A549 (cell line): ENCODE measurements around the gene MKNK2. TPM values are rescaled to one million over a fixed set of nuclear protein-coding genes. Genes with fewer than 3 reads are reported as not detected.

Experiments
- ATAC-seq, 2 experiments: fragments of 200-7000 bp in 1 of 2; fragments of >200 bp in 1 of 2; cut with Nextera tagmentation in 1 of 2; cut with Tn5 transposase in 1 of 2; 3 replicates each; pipeline versions ENCODE4 v1.8.0 to v1.9.1; 2018 to 2020; ENCODE audit warnings: mild to moderate bottlenecking in 1 of 2, moderate library complexity in 1 of 2
- CTCF ChIA-PET: fragments of 300-600 bp; sonication (Branson Sonifier 250); formaldehyde crosslinking; extraction: SDS; loops from one replicate; lab custom pipeline; 2021; ENCODE audit warnings: antibody characterized with exemption, inconsistent platforms; lab: Yijun Ruan, JAX
- POLR2A ChIA-PET: fragments of 350-600 bp; formaldehyde crosslinking; extraction: SDS; loops from one replicate; lab custom pipeline; 2021; ENCODE audit warnings: antibody characterized with exemption, inconsistent platforms; lab: Yijun Ruan, JAX
- DNase-seq, 2 experiments: peaks; one replicate each; pipeline versions ENCODE4 v3.0.0 to v3.0.0-alpha.2; 2011 to 2016; ENCODE audit warnings: low read depth in 1 of 2, low spot score in 1 of 2
- FAIRE-seq: peaks from 2 replicates; lab custom pipeline; 2011; peaks lifted over from hg19 to GRCh38; lab: Jason Lieb, UNC
- H3K27ac ChIP-seq, 2 experiments: fragments of >200 bp; sonication (Bioruptor Twin); formaldehyde crosslinking; 3 replicates each; pipeline ENCODE4 v1.5.1; 2016 to 2017
- H3K4me1 ChIP-seq: fragments of >200 bp; sonication (Bioruptor Twin); formaldehyde crosslinking; 3 replicates; pipeline ENCODE4 v1.6.1; 2016
- H3K4me2 ChIP-seq: fragments of >200 bp; sonication (Bioruptor Twin); formaldehyde crosslinking; 3 replicates; pipeline ENCODE4 v1.6.1; 2016
- H3K4me3 ChIP-seq: fragments of >200 bp; sonication (Bioruptor Twin); formaldehyde crosslinking; 3 replicates; pipeline ENCODE4 v1.5.1; 2016
- H3K9me3 ChIP-seq: fragments of >200 bp; sonication (Bioruptor Twin); formaldehyde crosslinking; 3 replicates; pipeline ENCODE4 v1.6.1; 2016
- CHD4 ChIP-seq: fragments of 200-600 bp; sonication (generic); IDR thresholded peaks from 2 replicates; pipeline ENCODE4 v1.6.1; 2016; ENCODE audit warnings: antibody characterized with exemption, mild to moderate bottlenecking, borderline replicate concordance
- EHMT2 ChIP-seq: fragments of 200-600 bp; sonication (generic); IDR thresholded peaks from 2 replicates; pipeline ENCODE4 v1.6.1; 2016; ENCODE audit warnings: antibody characterized with exemption, low read depth, mild to moderate bottlenecking, moderate library complexity
- EP300 ChIP-seq, 2 experiments: fragments of >200 bp; sonication (Bioruptor Twin); formaldehyde crosslinking; IDR thresholded peaks; 2 replicates in 1 of 2; 3 replicates in 1 of 2; pipeline ENCODE4 v1.6.1; 2016 to 2017
- FOSL2 ChIP-seq, 2 experiments: fragments of 450-650 bp in 1 of 2; fragments of >200 bp in 1 of 2; sonication (Bioruptor Twin) in 1 of 2; formaldehyde crosslinking; IDR thresholded peaks; 2 replicates each; pipeline versions ENCODE4 v1.5.0 to v1.6.1; 2016 to 2020; ENCODE audit warnings: mild to moderate bottlenecking in 1 of 2, moderate library complexity in 1 of 2
- HOXB13 ChIP-seq: fragments of 250-450 bp; sonication (Bioruptor Pico); IDR thresholded peaks from 2 replicates; pipeline ENCODE4 v1.5.0; 2020; ENCODE audit warnings: low read depth, mild to moderate bottlenecking, moderate library complexity
- HOXB5 ChIP-seq: fragments of 250-450 bp; sonication (Bioruptor Pico); IDR thresholded peaks from 2 replicates; pipeline ENCODE4 v1.5.0; 2020; ENCODE audit warnings: mild to moderate bottlenecking, moderate library complexity
- KDM1A ChIP-seq: fragments of 200-600 bp; sonication (generic); IDR thresholded peaks from 2 replicates; pipeline ENCODE4 v1.6.1; 2016; ENCODE audit warnings: low read depth, mild to moderate bottlenecking
- MAFK ChIP-seq: fragments of 450-650 bp; IDR thresholded peaks from 2 replicates; pipeline ENCODE4 v1.6.1; 2014; ENCODE audit not compliant: partially characterized antibody
- MAZ ChIP-seq: fragments of 150-350 bp; IDR thresholded peaks from 2 replicates; pipeline ENCODE4 v1.6.1; 2014; ENCODE audit warnings: antibody characterized with exemption, low read depth, low read length, borderline replicate concordance
- MYC ChIP-seq: IDR thresholded peaks from 2 replicates; pipeline ENCODE4 v1.6.1; 2012; ENCODE audit warnings: mild to moderate bottlenecking, inconsistent platforms, low read length, improper control_type of control experiment, borderline replicate concordance
- NFE2L2 ChIP-seq: fragments of 150-350 bp; conservative IDR thresholded peaks from 2 replicates; pipeline ENCODE4 v1.6.1; 2014; ENCODE audit warnings: low read length
- NR3C1 ChIP-seq: fragments of >200 bp; sonication (Bioruptor Twin); formaldehyde crosslinking; IDR thresholded peaks from 3 replicates; pipeline ENCODE4 v1.6.1; 2017
- RARB ChIP-seq: fragments of 250-450 bp; sonication (Bioruptor Pico); IDR thresholded peaks from 2 replicates; pipeline ENCODE4 v1.8.0; 2021; ENCODE audit warnings: mild to moderate bottlenecking, moderate library complexity
- SREBF2 ChIP-seq: fragments of 450-650 bp; IDR thresholded peaks from 2 replicates; pipeline ENCODE4 v1.6.1; 2014; ENCODE audit warnings: mild to moderate bottlenecking, moderate library complexity
- TFCP2L1 ChIP-seq: fragments of 250-450 bp; sonication (Bioruptor Pico); IDR thresholded peaks from 2 replicates; pipeline ENCODE4 v1.5.0; 2021; ENCODE audit warnings: mild to moderate bottlenecking
- TP53 ChIP-seq: fragments of 250-450 bp; sonication (Bioruptor Pico); IDR thresholded peaks from 2 replicates; pipeline ENCODE4 v1.5.0; 2021; ENCODE audit warnings: mild to moderate bottlenecking, moderate library complexity
- ZC3H11A ChIP-seq: fragments of 450-650 bp; IDR thresholded peaks from 2 replicates; pipeline ENCODE4 v1.6.1; 2014; ENCODE audit warnings: antibody characterized with exemption, mild to moderate bottlenecking
- ZSCAN20 ChIP-seq: fragments of 250-450 bp; sonication (Bioruptor Pico); IDR thresholded peaks from 2 replicates; pipeline ENCODE4 v1.8.0; 2022; ENCODE audit warnings: mild to moderate bottlenecking, moderate library complexity
- WGBS: methylation state at CpG from one replicate; pipeline ENCODE4 v1.1.6; 2017; ENCODE audit errors: missing lambda C conversion rate; 5-methylcytosine and 5-hydroxymethylcytosine counted together
- polyA plus RNA-seq, 4 experiments: library from polyadenylated mRNA; depleted of rRNA in 3 of 4; stranded (reverse); fragments of >200 nt; fragmentation: RNase III in 1 of 4; extraction: RNeasy Plus Mini Kit Qiagen cat#74134 plus additional on column Dnase treatment in 1 of 4; gene quantifications; 2 replicates in 3 of 4; 3 replicates in 1 of 4; pipeline ENCODE4 v1.2.3, GENCODE V29; 2011 to 2017
- TF ChIP-seq, protein P1 (sequence below): fragments of 250-450 bp; sonication (Bioruptor Pico); IDR thresholded peaks from 2 replicates; pipeline ENCODE4 v1.5.0; 2021; ENCODE audit warnings: mild to moderate bottlenecking, moderate library complexity, borderline replicate concordance
- TF ChIP-seq, protein P2 (sequence below): fragments of 150-350 bp; IDR thresholded peaks from 2 replicates; pipeline ENCODE4 v1.6.1; 2014; ENCODE audit warnings: low read depth, mild to moderate bottlenecking, low read length
- TF ChIP-seq, protein P3 (sequence below): fragments of >200 bp; sonication (Bioruptor Twin); formaldehyde crosslinking; IDR thresholded peaks from 2 replicates; pipeline ENCODE4 v1.6.1; 2016
- TF ChIP-seq, protein P4 (sequence below): fragments of >200 bp; sonication (Bioruptor Twin); formaldehyde crosslinking; IDR thresholded peaks from 3 replicates; pipeline ENCODE4 v1.6.1; 2016

Gene MKNK2
- polyA plus RNA-seq, 2 of the 4 experiments (the other 2 are of a cell fraction): 48.3 to 56.7 TPM

DNA sequence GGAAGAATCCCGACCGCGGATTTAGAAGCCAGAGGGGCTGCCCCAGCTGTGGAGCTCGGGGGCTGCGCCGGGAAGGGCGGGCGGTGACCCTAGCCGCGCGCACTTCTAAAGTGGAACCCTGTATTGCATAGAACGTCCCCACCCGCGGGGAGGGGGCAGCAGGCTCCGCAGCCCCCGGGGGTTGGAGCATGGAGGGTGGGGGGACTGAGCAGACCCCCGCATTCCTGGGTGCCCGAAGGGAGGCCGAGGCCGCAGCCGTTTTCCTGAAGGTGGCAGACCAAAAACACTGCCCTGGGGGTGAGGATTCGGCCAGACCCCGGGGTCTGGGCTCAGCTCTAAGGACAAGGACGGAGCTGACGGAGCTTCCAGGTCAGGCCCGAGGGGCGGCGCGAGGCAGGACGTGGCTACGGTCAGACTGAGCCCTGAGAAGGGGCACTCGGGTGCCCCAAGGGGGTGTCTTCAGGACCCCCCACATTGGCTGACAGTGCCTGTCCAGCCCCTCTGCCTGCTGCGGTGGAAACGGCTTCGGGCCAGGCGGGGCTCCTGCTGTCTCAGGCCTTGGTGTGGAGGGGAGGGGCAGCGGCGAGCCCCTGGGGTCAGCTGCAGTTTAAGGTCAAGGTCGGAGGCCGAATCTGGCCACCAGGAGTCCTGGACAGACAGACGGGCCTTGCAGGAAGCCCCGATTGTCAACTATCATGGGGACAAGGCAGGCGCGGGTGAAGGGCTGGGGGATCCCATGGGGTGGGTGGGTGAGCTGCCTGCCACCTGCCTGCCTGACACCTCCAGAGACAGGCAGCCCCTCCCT is 12.6 kb downstream of the MKNK2 start (continued):
- TF ChIP-seq HOXB13: no peak
- no peak for TF ChIP-seq KDM1A
- TF ChIP-seq NFE2L2: no peak
- no peak for TF ChIP-seq NR3C1
- TF ChIP-seq MYC: no peak
- TF ChIP-seq, protein P1, sequence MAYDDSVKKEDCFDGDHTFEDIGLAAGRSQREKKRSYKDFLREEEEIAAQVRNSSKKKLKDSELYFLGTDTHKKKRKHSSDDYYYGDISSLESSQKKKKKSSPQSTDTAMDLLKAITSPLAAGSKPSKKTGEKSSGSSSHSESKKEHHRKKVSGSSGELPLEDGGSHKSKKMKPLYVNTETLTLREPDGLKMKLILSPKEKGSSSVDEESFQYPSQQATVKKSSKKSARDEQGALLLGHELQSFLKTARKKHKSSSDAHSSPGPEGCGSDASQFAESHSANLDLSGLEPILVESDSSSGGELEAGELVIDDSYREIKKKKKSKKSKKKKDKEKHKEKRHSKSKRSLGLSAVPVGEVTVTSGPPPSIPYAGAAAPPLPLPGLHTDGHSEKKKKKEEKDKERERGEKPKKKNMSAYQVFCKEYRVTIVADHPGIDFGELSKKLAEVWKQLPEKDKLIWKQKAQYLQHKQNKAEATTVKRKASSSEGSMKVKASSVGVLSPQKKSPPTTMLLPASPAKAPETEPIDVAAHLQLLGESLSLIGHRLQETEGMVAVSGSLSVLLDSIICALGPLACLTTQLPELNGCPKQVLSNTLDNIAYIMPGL: no peak

DNA sequence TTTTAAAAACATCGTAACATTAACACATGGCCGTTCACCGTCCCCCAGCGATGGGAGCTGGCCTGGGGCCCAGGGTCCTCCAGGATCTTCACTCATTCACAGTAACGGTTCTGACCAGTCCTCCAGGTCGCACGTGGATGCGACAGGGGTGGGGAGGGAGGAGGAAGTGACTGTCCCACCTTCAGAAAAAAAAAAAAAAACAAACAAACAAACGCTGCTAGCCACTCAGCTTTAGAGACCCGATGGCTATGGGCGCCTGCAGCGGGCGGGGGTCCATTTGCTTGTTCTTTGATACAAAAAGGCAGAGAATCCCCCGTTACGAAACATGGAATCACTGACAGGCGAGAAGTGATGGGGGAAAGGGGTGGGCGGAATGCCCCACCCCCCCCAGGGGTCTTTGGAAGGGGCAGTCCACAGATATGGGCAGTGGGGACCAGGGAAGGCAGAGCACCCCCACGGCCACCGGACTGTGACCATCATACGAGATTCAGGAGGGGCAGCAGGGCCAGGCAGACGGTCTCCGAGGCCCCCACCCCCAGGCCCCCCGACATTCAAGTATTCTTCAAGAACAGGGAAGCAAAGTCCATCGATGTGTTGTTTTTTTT is 13.3 kb downstream of the MKNK2 start:
- 85% methylated on average over 24 of the region's 24 CpGs for WGBS
- Histone ChIP-seq H3K4me3 (no peak overlapping the region), H3K27ac (no peak overlapping the region), H3K9me3 (peaks cover 9% of the 10 kb centered on the region), H3K4me2 (no peak overlapping the region), H3K4me1 (peaks cover 37% of the 10 kb centered on the region)
- POLR2A ChIA-PET: no interaction called here
- ATAC-seq: no peak
- CTCF ChIA-PET: interaction anchor here (0.8 to 7.0 kb wide), 3 partner anchors 17 to 32 kb away, joined by 3 to 54 read pairs (median 14); no protein-coding TSS in a partner anchor
- DNase-seq: no peak
- FAIRE-seq: no peak
- TF ChIP-seq HOXB13 (no peak), ZSCAN20 (CRISPR knock-in tag) (no peak), SREBF2 (no peak), TFCP2L1 (CRISPR knock-in tag) (no peak), RARB (CRISPR knock-in tag) (no peak), MAFK (no peak), ZC3H11A (no peak), HOXB5 (no peak), FOSL2 (IDR thresholded peaks at IDR 0.05) (no peak), FOSL2 (CRISPR knock-in tag; IDR thresholded peaks at IDR 0.05) (no peak), EP300 (IDR thresholded peaks at IDR 0.05) (no peak), MAZ (no peak), EHMT2 (no peak), CHD4 (no peak), TP53 (no peak)
- TF ChIP-seq, protein P2, sequence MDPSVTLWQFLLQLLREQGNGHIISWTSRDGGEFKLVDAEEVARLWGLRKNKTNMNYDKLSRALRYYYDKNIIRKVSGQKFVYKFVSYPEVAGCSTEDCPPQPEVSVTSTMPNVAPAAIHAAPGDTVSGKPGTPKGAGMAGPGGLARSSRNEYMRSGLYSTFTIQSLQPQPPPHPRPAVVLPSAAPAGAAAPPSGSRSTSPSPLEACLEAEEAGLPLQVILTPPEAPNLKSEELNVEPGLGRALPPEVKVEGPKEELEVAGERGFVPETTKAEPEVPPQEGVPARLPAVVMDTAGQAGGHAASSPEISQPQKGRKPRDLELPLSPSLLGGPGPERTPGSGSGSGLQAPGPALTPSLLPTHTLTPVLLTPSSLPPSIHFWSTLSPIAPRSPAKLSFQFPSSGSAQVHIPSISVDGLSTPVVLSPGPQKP: no peak
- TF ChIP-seq, protein P3, sequence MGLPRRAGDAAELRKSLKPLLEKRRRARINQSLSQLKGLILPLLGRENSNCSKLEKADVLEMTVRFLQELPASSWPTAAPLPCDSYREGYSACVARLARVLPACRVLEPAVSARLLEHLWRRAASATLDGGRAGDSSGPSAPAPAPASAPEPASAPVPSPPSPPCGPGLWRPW: no peak
- TF ChIP-seq, protein P4, sequence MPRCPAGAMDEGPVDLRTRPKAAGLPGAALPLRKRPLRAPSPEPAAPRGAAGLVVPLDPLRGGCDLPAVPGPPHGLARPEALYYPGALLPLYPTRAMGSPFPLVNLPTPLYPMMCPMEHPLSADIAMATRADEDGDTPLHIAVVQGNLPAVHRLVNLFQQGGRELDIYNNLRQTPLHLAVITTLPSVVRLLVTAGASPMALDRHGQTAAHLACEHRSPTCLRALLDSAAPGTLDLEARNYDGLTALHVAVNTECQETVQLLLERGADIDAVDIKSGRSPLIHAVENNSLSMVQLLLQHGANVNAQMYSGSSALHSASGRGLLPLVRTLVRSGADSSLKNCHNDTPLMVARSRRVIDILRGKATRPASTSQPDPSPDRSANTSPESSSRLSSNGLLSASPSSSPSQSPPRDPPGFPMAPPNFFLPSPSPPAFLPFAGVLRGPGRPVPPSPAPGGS: no peak
